GM10847 (cell line): ENCODE measurements around the gene OR5M3.

Source experiments
- POLR2A ChIP-seq: IDR thresholded peaks from 2 replicates; pipeline ENCODE4 v1.6.1; 2011; ENCODE audit not compliant: insufficient read length; ENCODE audit errors: extremely low read depth

OR5M3 gene

DNA sequence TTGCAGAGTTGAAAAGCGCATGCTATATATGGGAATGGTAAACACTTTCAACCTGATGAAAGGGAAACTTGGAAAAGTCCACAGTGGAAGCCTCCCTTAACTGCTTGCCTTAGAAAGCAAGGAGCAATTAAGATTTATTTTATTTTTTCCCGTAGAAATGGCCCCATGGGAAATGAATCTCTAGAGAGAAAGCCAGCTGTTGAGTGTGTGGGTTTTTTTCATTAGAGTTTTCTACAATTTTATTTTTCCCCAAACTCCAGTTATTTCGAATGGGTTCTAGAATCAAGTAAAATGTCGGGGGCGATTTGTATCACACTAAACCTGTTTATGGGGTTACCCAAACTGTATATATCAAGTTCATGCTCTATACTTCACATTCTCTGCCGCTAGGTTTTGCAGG, at the start of gene OR5M3:
TSS of gene OR5M3 (minus strand) at position 101 of the 400 bp plus-strand sequence. CDS start 2,855 bp downstream, outside the sequence.
- TF ChIP-seq POLR2A: no peak

DNA sequence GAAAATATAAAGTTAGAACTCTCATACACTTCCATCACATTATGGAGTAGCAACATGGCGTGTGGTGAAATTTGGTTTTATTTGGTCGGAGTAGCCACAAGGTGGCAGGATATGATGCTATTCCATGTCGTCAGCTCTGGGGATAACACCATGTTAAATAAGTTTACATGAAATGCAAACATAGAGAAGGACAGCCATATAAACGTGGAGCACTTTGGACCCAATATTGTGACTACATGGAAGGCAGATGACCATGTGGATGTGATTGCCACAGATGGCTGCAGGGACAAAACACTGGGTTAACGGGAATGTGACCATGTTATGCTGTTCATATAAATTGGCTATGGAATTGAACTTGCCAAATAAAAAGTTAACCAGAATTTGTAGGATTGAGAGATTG, 48.9 kb upstream of the OR5M3 start:
- TF ChIP-seq POLR2A: no peak

DNA sequence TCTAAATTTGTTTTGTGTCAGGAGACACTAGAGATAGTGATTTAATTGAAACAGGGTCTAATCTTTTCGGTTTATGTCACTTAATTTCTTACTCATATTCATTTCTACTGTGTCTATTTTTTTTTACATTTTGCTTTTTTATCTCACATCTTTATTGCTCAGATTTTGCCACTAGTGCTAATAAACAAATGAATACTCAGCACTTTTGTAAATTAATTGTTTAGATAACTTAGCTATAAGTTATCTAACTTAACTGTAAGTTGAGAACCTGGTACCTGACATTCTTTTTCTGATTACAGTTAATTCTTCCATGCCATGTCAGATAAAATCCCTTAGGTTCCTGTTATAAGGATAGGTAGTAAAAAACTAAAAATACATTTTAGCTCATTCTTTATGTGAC, 40.1 kb upstream of the OR5M3 start:
- TF ChIP-seq POLR2A: no peak

DNA sequence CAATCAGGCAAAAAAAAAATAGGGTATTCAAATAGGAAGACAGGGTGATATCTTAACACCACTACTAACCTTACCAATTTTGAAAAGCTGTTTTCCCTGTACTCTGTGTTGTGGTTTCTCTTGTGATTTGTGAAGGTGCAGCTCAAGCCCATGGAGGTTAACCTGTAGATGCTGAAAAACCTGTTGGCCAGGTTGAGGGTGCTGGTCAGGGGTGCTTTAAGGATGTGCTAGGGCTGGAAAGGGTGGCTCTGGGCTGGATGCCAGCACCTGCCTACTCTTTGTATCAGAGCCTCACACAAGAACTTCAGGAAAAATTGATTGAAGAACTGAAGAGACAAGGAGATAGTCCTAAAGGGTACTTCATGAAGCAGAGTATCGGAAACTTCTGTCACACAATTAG, 36.3 kb upstream of the OR5M3 start:
- TF ChIP-seq POLR2A: no peak

DNA sequence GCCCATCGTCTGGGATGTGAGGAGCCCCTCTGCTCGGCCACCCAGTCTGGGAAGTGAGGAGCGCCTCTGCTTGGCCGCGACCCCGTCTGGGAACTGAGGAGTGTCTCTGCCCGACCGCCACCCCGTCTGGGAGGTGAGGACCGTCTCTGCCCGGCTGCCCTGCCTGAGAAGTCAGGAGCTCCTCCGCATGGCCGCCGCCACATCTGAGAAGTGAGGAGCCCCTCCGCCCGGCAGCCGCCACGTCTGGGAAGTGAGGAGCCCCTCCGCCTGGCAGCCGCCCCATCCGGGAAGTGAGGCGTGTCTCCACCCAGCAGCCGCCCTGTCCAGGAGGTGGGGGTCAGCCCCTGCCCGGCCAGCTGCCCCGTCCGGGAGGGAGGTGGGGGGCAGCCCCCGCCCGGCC, 23.9 kb upstream of the OR5M3 start:
- TF ChIP-seq POLR2A: no peak

DNA sequence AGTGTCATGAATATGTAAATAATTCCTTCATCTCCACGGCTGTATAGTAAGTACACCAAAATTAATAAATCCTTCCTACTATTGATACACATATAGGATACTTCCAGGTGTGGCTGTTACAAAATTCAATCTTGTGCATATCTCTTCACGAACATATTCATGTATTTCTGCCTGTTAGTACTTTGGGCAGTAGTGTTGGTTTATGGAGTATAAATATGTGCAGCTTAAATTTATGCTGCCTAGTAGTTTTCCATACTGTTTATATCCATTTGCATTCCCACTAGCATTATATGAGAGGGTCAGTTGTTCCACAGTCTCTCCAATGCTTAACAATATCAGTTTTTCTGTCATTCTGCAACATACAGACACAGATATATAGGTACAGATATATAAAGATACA, 22.0 kb upstream of the OR5M3 start:
- TF ChIP-seq POLR2A: no peak

DNA sequence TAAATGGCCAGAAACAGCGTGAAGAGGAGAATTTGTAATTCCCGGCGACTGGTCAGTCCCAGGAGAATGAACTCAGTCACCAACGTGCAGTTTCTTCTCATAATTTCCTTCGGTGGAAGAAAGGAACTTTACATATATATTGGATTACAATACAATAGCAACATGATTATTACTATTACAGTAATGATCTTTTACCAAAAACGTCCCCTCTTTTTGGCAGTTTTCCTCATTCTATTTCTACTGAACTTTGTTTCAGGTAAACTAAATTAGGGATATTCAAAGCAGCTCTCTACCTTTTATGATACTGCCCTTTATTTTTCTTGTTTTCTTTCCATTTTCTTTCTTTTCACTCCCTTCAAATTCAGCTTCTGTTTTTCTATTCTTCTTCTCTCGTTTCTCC, 18.1 kb upstream of the OR5M3 start, which contains the start of gene OR5M8:
TSS of gene OR5M8 (minus strand) at position 101 of the 400 bp plus-strand sequence. CDS start at position 101, 0 bp downstream.
- no peak for TF ChIP-seq POLR2A

DNA sequence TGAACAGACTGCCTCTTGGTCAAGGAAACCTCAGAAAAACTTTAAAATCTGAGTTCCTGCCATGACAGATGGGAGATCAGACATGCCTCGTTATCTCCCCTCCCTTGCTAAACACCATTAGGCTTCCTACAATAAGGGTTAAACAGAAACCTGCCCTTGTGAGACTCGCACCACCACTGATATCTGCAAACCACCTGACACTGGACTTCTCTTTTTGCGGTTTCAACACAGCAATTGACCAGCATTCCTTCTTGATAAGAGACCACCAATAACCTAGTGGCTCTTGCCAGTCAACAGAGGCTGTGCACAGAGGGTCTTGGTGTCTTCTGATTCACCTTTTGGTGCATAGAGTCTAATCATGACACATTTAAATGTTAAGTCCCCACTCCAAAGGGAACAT, 13.6 kb upstream of the OR5M3 start:
- TF ChIP-seq POLR2A: no peak

DNA sequence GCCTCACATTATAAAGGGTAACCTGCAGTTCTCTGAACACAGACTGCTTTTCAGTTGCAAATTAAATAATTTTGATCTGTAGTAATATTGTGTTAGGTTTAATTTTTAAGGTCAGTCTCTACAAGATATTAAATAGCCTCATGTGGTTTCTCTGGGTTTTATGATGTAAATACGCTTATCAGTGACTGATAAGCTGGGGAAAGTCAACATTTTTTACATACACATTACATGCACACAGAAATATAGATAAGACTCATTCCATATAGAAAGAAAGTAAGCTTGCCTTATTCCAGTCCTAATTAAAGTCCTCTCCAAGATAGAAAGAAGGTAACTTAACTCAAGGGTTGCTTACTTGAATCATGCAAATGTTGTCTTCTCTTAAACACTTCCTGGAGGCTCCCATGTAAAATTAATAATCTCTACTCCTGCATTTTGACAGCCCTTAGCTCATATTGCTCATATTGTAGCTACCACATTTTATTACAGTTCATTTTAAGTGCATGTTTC, 1.6 kb upstream of the OR5M3 start:
- TF ChIP-seq POLR2A: no peak

DNA sequence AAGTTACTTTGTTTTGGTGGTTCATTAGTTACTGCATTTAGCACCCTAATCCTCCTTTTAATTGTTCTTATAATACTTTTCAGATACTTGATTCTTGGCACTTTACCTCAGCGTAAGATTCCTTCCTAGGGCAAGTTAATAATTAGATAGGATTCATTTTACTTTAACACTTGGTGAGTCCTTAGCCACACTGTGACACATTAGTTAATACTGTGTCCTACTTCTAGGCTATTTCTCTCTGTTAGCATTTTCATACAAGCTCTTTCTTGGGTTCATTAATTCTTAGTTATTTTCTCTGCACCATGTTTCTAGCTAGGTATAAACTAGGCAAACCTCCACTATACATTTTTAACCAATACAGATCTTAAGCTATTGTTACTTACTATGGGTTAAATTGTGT, 16.1 kb downstream of the OR5M3 start:
- TF ChIP-seq POLR2A: no peak

DNA sequence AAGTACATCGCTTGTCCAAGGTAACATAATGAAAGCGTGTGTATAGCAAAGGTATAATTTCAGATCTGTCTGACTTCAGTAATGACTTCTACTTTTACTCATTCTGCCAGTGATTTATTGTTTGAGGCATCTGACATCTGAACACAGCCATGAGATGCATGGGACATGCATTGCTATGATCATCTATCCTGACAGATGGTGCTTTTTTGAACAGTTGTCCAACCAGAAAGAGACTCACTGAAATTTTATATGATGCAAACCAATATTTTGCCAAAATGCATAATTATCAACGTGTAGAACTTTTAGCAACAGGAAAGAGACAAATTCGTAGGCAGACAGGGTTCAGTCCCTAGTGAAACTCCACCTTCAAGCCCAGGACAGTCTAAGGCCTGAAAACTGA, 19.6 kb downstream of the OR5M3 start:
- TF ChIP-seq POLR2A: no peak
